H1 (cell line): ENCODE data around the gene ERLEC1. TPM values are rescaled to one million over a fixed set of nuclear protein-coding genes. Genes with fewer than 3 reads are reported as not detected.

Source experiments
- CTCF ChIA-PET: fragments of 300-600 bp; sonication (Branson Sonifier 250); formaldehyde crosslinking; loops from one replicate; lab custom pipeline; 2021; ENCODE audit not compliant: partially characterized antibody; lab: Charles Lee
- POLR2A ChIA-PET: fragments of 300-600 bp; sonication (Branson Sonifier 250); formaldehyde crosslinking; loops from one replicate; lab custom pipeline; 2021; ENCODE audit warnings: inconsistent platforms; ENCODE audit not compliant: partially characterized antibody; lab: Charles Lee
- DNase-seq, 2 experiments: peaks; one replicate each; pipeline versions ENCODE4 v3.0.0 to v3.0.0-alpha.2; 2010 to 2022; ENCODE audit warnings: low spot score in 2 of 2, low read depth in 1 of 2, mixed read lengths in 1 of 2
- FAIRE-seq: peaks from 2 replicates; lab custom pipeline; 2011; peaks lifted over from hg19 to GRCh38; lab: Jason Lieb, UNC
- H2AFZ ChIP-seq: 2 replicates; pipeline ENCODE4 v1.8.1; 2012; ENCODE audit warnings: low read length, inconsistent platforms
- H2AK5ac ChIP-seq: 2 replicates; pipeline ENCODE4 v1.6.1; 2013; ENCODE audit warnings: low read depth, low read length
- H2BK120ac ChIP-seq: replicated peaks from 2 replicates; pipeline ENCODE3; 2013; ENCODE audit warnings: low read depth, low read length, inconsistent platforms
- H2BK12ac ChIP-seq: 2 replicates; pipeline ENCODE4 v1.6.1; 2013; ENCODE audit warnings: low read depth, low read length
- H2BK15ac ChIP-seq: 2 replicates; pipeline ENCODE4 v1.6.1; 2013; ENCODE audit warnings: low read length
- H2BK20ac ChIP-seq: 2 replicates; pipeline ENCODE4 v1.6.1; 2013; ENCODE audit warnings: low read length
- H2BK5ac ChIP-seq: 2 replicates; pipeline ENCODE4 v1.6.1; 2013; ENCODE audit warnings: low read depth, low read length
- H3K14ac ChIP-seq: 2 replicates; pipeline ENCODE4 v1.6.1; 2013; ENCODE audit warnings: inconsistent platforms; ENCODE audit not compliant: insufficient read length
- H3K18ac ChIP-seq: 2 replicates; pipeline ENCODE4 v1.6.1; 2013; ENCODE audit warnings: low read length; ENCODE audit errors: extremely low read depth
- H3K23ac ChIP-seq: 2 replicates; pipeline ENCODE4 v1.6.1; 2013; ENCODE audit warnings: inconsistent platforms; ENCODE audit not compliant: insufficient read length
- H3K23me2 ChIP-seq: 2 replicates; pipeline ENCODE4 v1.6.1; 2013; ENCODE audit warnings: low read depth, low read length
- H3K27ac ChIP-seq: 2 replicates; pipeline ENCODE4 v1.6.1; 2011; ENCODE audit warnings: low read depth, low read length, inconsistent platforms
- H3K27me3 ChIP-seq, 4 experiments: replicated peaks in 1 of 4; 1 replicate in 1 of 4; 2 replicates in 3 of 4; pipeline versions ENCODE4 v1.6.1 to v1.8.1; 2011 to 2013; ENCODE audit warnings: low read length in 3 of 4, mild to moderate bottlenecking in 3 of 4, inconsistent platforms in 2 of 4, mixed read lengths in 2 of 4, moderate library complexity in 1 of 4; ENCODE audit not compliant: control insufficient read depth in 3 of 4, insufficient read depth in 3 of 4; ENCODE audit errors: extremely low read depth in 1 of 4
- H3K36me3 ChIP-seq, 4 experiments: 2 replicates each; pipeline versions ENCODE4 v1.6.1 to v1.8.1; 2011 to 2013; ENCODE audit warnings: mild to moderate bottlenecking in 4 of 4, low read length in 3 of 4, moderate library complexity in 2 of 4, control low read depth in 1 of 4, inconsistent platforms in 1 of 4; ENCODE audit not compliant: insufficient read depth in 4 of 4, control insufficient read depth in 2 of 4
- H3K4ac ChIP-seq: replicated peaks from 2 replicates; pipeline ENCODE3; 2013; ENCODE audit warnings: low read length, low read depth, mixed read lengths, inconsistent platforms; ENCODE audit not compliant: insufficient read length
- H3K4me1 ChIP-seq, 4 experiments: replicated peaks in 1 of 4; 1 replicate in 1 of 4; 2 replicates in 3 of 4; pipeline versions ENCODE4 v1.6.1 to v1.8.1; 2011 to 2013; ENCODE audit warnings: low read length in 3 of 4, inconsistent platforms in 2 of 4, mixed read lengths in 1 of 4; ENCODE audit not compliant: insufficient read depth in 4 of 4, control insufficient read depth in 3 of 4
- H3K4me2 ChIP-seq, 2 experiments: 2 replicates each; pipeline versions ENCODE4 v1.6.1 to v1.8.1; 2011 to 2013; ENCODE audit warnings: low read depth in 2 of 2, low read length in 2 of 2, control low read depth in 1 of 2, inconsistent platforms in 1 of 2, mild to moderate bottlenecking in 1 of 2; ENCODE audit not compliant: insufficient read depth in 1 of 2
- H3K4me3 ChIP-seq, 4 experiments: fragments of 200-600, 300-600 bp in 1 of 4; sonication (generic), shearing (Covaris generic), sonication (Bioruptor Twin) in 1 of 4; 2 replicates each; pipeline versions ENCODE4 v1.5.1 to v1.8.1; 2011 to 2016; ENCODE audit warnings: low read length in 4 of 4, low read depth in 3 of 4, control low read depth in 2 of 4, inconsistent platforms in 2 of 4, mild to moderate bottlenecking in 2 of 4, mixed read lengths in 1 of 4, moderate library complexity in 1 of 4; ENCODE audit not compliant: insufficient read depth in 2 of 4; ENCODE audit errors: extremely low read depth in 1 of 4
- H3K56ac ChIP-seq: replicated peaks from 2 replicates; pipeline ENCODE3; 2013; ENCODE audit warnings: low read depth, mild to moderate bottlenecking, mixed read lengths, low read length, inconsistent platforms; ENCODE audit not compliant: insufficient read length
- H3K79me1 ChIP-seq: 2 replicates; pipeline ENCODE4 v1.6.1; 2013; ENCODE audit warnings: low read depth, low read length, control low read depth
- H3K79me2 ChIP-seq, 2 experiments: 2 replicates each; pipeline versions ENCODE4 v1.6.1 to v1.8.1; 2012 to 2013; ENCODE audit warnings: low read length in 2 of 2, mild to moderate bottlenecking in 2 of 2, inconsistent platforms in 1 of 2; ENCODE audit not compliant: insufficient read depth in 2 of 2, control insufficient read depth in 1 of 2
- H3K9ac ChIP-seq, 4 experiments: replicated peaks in 1 of 4; 1 replicate in 1 of 4; 2 replicates in 3 of 4; pipeline versions ENCODE4 v1.6.1 to v1.8.1; 2011 to 2013; ENCODE audit warnings: low read depth in 3 of 4, low read length in 3 of 4, control low read depth in 2 of 4, mild to moderate bottlenecking in 2 of 4, moderate library complexity in 2 of 4, inconsistent platforms in 1 of 4; ENCODE audit errors: extremely low read depth in 1 of 4
- H3K9me3 ChIP-seq, 2 experiments: 2 replicates each; pipeline versions ENCODE4 v1.6.1 to v1.8.1; 2012 to 2013; ENCODE audit warnings: mild to moderate bottlenecking in 2 of 2, moderate library complexity in 2 of 2, control low read depth in 1 of 2, inconsistent platforms in 1 of 2, low read depth in 1 of 2, low read length in 1 of 2, mixed read lengths in 1 of 2; ENCODE audit not compliant: insufficient read depth in 2 of 2
- H4K20me1 ChIP-seq, 2 experiments: replicated peaks in 1 of 2; 2 replicates each; pipeline versions ENCODE3 to v1.8.1; 2011 to 2013; ENCODE audit warnings: inconsistent platforms in 2 of 2, low read length in 2 of 2, mild to moderate bottlenecking in 1 of 2; ENCODE audit not compliant: insufficient read depth in 2 of 2, control insufficient read depth in 1 of 2
- H4K5ac ChIP-seq: 2 replicates; pipeline ENCODE4 v1.6.1; 2013; ENCODE audit warnings: low read length, low read depth, mixed read lengths, inconsistent platforms; ENCODE audit not compliant: insufficient read length
- H4K8ac ChIP-seq: 2 replicates; pipeline ENCODE4 v1.8.0; 2013; ENCODE audit warnings: mild to moderate bottlenecking, moderate library complexity, low read length, inconsistent platforms; ENCODE audit not compliant: insufficient read depth; ENCODE audit errors: extremely low read depth
- H4K91ac ChIP-seq: replicated peaks from 2 replicates; pipeline ENCODE3; 2013; ENCODE audit warnings: low read length, mixed read lengths, inconsistent platforms; ENCODE audit not compliant: insufficient read length
- ATF2 ChIP-seq: IDR thresholded peaks from 2 replicates; pipeline ENCODE4 v1.6.1; 2012; ENCODE audit warnings: low read length, inconsistent platforms
- BCL11A ChIP-seq, 2 experiments: IDR thresholded peaks; one replicate each; pipeline ENCODE4 v1.6.1; 2011; ENCODE audit warnings: low read depth in 2 of 2, low read length in 2 of 2, mild to moderate bottlenecking in 2 of 2
- BRCA1 ChIP-seq: IDR thresholded peaks from 2 replicates; pipeline ENCODE4 v1.6.1; 2012; ENCODE audit warnings: low read depth, low read length, improper control_type of control experiment
- CHD2 ChIP-seq: IDR thresholded peaks from 2 replicates; pipeline ENCODE4 v1.6.1; 2012; ENCODE audit warnings: low read length, improper control_type of control experiment
- JUN ChIP-seq: IDR thresholded peaks from 2 replicates; pipeline ENCODE4 v1.6.1; 2011; ENCODE audit warnings: low read depth, mild to moderate bottlenecking, improper control_type of control experiment, low read length
- POLR2AphosphoS5 ChIP-seq: IDR thresholded peaks from 2 replicates; pipeline ENCODE4 v1.6.1; 2011; ENCODE audit warnings: low read depth, low read length
- POU5F1 ChIP-seq: IDR thresholded peaks from 2 replicates; pipeline ENCODE4 v1.6.1; 2011; ENCODE audit warnings: low read depth, mild to moderate bottlenecking, low read length, moderate library complexity
- TAF1 ChIP-seq: IDR thresholded peaks from 2 replicates; pipeline ENCODE4 v1.6.1; 2011; ENCODE audit warnings: mild to moderate bottlenecking, low read depth, low read length
- TEAD4 ChIP-seq: IDR thresholded peaks from 2 replicates; pipeline ENCODE4 v1.6.1; 2012; ENCODE audit warnings: low read depth, low read length, inconsistent platforms, mixed read lengths
- WGBS, 2 experiments: shearing (Covaris generic) in 1 of 2; methylation state at CpG; one replicate each; pipeline versions ENCODE4 v1.1.6 to v1.1.7; 2013 to 2015; ENCODE audit warnings: low lambda C conversion rate in 2 of 2, mixed read lengths in 2 of 2, inconsistent platforms in 1 of 2, low coverage in 1 of 2, missing lambda C conversion rate in 1 of 2; ENCODE audit not compliant: insufficient replicate concordance in 2 of 2, insufficient coverage in 1 of 2, insufficient read length in 1 of 2; ENCODE audit errors: extremely low coverage in 1 of 2, missing lambda C conversion rate in 1 of 2; 5-methylcytosine and 5-hydroxymethylcytosine counted together
- polyA plus RNA-seq, 7 experiments: library from polyadenylated mRNA; depleted of rRNA in 3 of 7; stranded (reverse) in 5 of 7; unstranded in 2 of 7; fragments of >200 nt in 5 of 7; fragments of 200-250 nt in 2 of 7; gene quantifications; 1 replicate in 5 of 7; 2 replicates in 1 of 7; 4 replicates in 1 of 7; pipeline versions ENCODE4 v1.2.1 to v1.2.3, GENCODE V29; 2011 to 2013; ENCODE audit warnings: missing spikeins in 2 of 7, mixed read lengths in 2 of 7
- total RNA-seq: library from RNA; stranded (reverse); fragmentation: NEBNext Ultra II Directional; extraction: Animal tissue kit (Norgen Biotek cat#: 25700); gene quantifications from 2 replicates; pipeline ENCODE4 v1.2.1, GENCODE V29; 2021
- TF ChIP-seq, protein P1 (sequence below): IDR thresholded peaks from 2 replicates; pipeline ENCODE4 v1.6.1; 2012; ENCODE audit warnings: inconsistent platforms

ERLEC1 gene
- total and polyA plus RNA-seq, 2 of the 8 experiments (the other 6 are each of a cell fraction or from before 2014, with no cell fraction given): 12.9 to 26.7 TPM

GRCh38 chr2:53867773-53868172, 80.9 kb downstream of the ERLEC1 start:
- Histone ChIP-seq H4K5ac (no peak overlapping the region), H3K4me1 (no peaks in the 10 kb centered on the region), H3K18ac (no peak overlapping the region), H3K79me2 (no peaks in the 10 kb centered on the region), H3K4me2 (no peak overlapping the region), H3K27me3 (no peaks in the 10 kb centered on the region), H2BK120ac (no peak overlapping the region), H2BK20ac (no peak overlapping the region), H3K4ac (no peak overlapping the region), H3K36me3 (peaks cover 3 to 55% (median 21%) of the 10 kb centered on the region in 4 experiments; a peak in 6 of 8 replicates), H2AK5ac (no peak overlapping the region), H3K23ac (no peak overlapping the region), H2BK12ac (no peak overlapping the region), H3K9ac (no peak overlapping the region), H4K8ac (no peak overlapping the region), H2BK15ac (no peak overlapping the region), H4K20me1 (peaks cover 0 to 2% of the 10 kb centered on the region in 2 experiments), H3K14ac (no peak overlapping the region), H3K27ac (no peak overlapping the region), H3K79me1 (no peaks in the 10 kb centered on the region), H2BK5ac (no peak overlapping the region), H3K9me3 (no peaks in the 10 kb centered on the region), H2AFZ (no peak overlapping the region), H3K4me3 (no peak overlapping the region), H3K23me2 (no peaks in the 10 kb centered on the region), H3K56ac (no peak overlapping the region), H4K91ac (no peak overlapping the region)
- WGBS, 2 experiments: 88% methylated on average over 2 of the region's 2 CpGs; no CpG with 5 or more reads in 1 of the 2 experiments
- ChIA-PET CTCF (no interaction called here), POLR2A (interaction anchor here (1.2 to 1.5 kb wide), 2 partner anchors 11 to 12 kb away, joined by 3 to 4 read pairs; no protein-coding TSS in a partner anchor)
- DNase-seq (no peak), FAIRE-seq (no peak)
- no peak for TF ChIP-seq BCL11A (IDR thresholded peaks at IDR 0.05; ENCODE audit: low read depth in 2 of 2, low read length in 2 of 2)
- TF ChIP-seq POLR2AphosphoS5: no peak
- no peak for TF ChIP-seq CHD2
- TF ChIP-seq, protein P1, sequence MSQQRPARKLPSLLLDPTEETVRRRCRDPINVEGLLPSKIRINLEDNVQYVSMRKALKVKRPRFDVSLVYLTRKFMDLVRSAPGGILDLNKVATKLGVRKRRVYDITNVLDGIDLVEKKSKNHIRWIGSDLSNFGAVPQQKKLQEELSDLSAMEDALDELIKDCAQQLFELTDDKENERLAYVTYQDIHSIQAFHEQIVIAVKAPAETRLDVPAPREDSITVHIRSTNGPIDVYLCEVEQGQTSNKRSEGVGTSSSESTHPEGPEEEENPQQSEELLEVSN: no peak
- TF ChIP-seq POU5F1: no peak
- TF ChIP-seq TAF1: no peak
- no peak for TF ChIP-seq JUN
- no peak for TF ChIP-seq BRCA1
- no peak for TF ChIP-seq ATF2
- TF ChIP-seq TEAD4: no peak
